GM13977 (cell line): ENCODE measurements around the gene GABRB1.

Source experiments
- DNase-seq: peaks from one replicate; pipeline ENCODE4 v3.0.0; 2012; ENCODE audit warnings: low spot score
- in situ Hi-C: fragments of 300-500 bp; cut with MboI; formaldehyde crosslinking; loops from one replicate; pipeline ENCODE4 v1.12.0; 2022; ENCODE audit warnings: low sequenced_read_pairs, low pct_unique_long_range_greater_than_20kb, mixed read lengths, inconsistent platforms; ENCODE audit not compliant: unreplicated experiment
- TF ChIP-seq, protein P1 (sequence below): IDR thresholded peaks from 2 replicates; pipeline ENCODE4 v1.5.1; 2012; ENCODE audit warnings: mild to moderate bottlenecking, control low read depth; ENCODE audit not compliant: insufficient read depth; ENCODE audit errors: extremely low read depth, missing control alignments

The GABRB1 gene

DNA sequence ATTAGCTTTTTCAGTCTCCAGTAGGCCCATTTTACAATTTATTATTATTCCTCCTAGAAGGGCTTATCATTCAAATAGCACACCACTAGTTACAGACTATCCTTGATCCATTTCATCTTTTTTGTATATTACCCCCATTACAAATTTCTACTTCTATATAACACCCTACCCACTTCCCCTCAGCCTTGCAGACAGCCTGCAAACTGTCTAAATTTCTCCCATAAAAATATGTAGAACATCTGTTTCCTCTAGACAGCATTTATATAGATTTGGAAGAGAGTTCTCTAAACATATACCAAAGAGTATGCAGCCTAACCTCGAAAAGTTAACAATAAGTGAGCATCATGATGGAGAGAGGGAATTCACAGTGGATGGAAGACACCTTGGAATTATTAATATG lies 401.4 kb downstream of the GABRB1 start:
- in situ Hi-C loops, result no loop called here
- DNase-seq, result no peak
- TF ChIP-seq, protein P1, sequence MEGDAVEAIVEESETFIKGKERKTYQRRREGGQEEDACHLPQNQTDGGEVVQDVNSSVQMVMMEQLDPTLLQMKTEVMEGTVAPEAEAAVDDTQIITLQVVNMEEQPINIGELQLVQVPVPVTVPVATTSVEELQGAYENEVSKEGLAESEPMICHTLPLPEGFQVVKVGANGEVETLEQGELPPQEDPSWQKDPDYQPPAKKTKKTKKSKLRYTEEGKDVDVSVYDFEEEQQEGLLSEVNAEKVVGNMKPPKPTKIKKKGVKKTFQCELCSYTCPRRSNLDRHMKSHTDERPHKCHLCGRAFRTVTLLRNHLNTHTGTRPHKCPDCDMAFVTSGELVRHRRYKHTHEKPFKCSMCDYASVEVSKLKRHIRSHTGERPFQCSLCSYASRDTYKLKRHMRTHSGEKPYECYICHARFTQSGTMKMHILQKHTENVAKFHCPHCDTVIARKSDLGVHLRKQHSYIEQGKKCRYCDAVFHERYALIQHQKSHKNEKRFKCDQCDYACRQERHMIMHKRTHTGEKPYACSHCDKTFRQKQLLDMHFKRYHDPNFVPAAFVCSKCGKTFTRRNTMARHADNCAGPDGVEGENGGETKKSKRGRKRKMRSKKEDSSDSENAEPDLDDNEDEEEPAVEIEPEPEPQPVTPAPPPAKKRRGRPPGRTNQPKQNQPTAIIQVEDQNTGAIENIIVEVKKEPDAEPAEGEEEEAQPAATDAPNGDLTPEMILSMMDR, result no peak

DNA sequence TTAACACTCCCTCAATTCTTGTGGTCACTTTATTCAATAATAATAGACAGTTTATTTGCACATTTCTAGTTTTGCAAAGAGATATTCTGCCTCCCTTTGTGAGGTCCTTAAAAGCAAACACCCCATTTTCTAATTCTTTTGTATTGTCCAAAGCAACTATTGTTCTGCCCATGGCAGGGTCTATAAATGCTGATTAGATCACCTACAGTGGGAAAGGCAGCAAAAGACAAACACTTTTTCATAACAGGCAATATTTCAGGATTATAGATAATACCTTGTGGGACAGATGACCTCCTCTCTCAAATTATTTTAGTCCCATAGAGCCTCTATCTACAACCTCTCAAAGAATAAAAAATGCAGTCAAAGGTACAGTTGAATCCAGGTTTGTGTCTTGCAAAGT lies 403.6 kb downstream of the GABRB1 start:
- no peak for DNase-seq
- TF ChIP-seq, protein P1, result no peak
- in situ Hi-C loops, result no loop called here

DNA sequence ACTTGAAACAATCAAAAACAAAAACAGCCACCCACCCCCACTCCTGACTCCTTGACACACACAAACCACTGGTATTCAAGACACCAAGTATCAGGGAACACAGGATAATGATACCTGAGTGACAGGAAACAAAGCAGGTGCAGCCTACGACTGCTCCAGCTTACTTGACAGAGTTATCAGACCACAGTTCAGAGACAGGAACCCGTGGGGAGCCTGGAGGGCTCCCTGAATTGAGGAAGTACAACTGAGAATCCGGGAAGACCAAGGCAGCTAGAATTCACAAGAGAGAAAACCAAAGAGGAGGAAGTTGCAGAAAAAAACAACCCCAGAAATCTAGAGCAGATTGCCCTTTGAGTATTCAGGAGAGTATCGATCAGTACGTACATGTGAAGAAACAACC lies 411.6 kb downstream of the GABRB1 start:
- no peak for DNase-seq
- TF ChIP-seq, protein P1, result no peak
- in situ Hi-C loops, result no loop called here

DNA sequence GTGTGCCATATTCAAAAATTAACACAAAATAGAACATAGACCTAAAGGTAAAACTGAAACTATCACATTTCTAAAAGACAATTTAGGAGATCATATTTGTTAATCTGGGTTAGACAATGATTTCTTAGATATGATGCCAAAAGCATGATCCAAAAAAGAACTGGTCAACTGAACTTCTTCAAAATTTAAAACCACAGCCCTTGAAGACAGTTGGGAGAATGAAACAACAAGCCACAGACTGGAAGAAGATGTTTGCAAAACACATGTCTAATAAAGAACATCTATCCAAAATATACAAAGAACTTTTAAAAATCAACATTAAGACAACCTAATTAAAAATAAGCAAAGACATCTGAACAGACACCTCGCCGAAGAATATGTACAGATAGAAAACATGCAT lies 412.7 kb downstream of the GABRB1 start:
- TF ChIP-seq, protein P1, result no peak
- no peak for DNase-seq
- in situ Hi-C loops, result no loop called here

DNA sequence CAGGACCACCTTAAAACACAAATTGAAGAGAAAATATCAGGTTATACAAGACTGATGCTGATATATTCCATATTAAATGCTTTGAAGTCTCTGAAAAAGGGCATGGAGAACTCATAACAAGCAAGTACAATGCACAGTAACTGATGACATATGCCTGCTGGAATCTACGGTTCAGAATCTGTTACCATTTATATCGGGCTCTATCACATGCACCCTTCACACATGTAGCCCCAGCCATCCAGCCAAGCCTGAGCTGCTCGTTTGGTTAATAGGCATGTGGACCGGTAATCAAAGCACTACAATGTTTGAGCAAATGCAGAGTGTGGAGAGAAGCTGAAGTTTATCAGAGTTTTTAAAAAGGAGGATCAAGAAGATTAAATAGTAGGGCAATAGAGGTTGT lies 420.3 kb downstream of the GABRB1 start:
- DNase-seq, result no peak
- TF ChIP-seq, protein P1, result no peak
- in situ Hi-C loops, result loop anchor here (25.0 kb wide), 1 partner anchor 111 kb away; no protein-coding TSS in a partner anchor

DNA sequence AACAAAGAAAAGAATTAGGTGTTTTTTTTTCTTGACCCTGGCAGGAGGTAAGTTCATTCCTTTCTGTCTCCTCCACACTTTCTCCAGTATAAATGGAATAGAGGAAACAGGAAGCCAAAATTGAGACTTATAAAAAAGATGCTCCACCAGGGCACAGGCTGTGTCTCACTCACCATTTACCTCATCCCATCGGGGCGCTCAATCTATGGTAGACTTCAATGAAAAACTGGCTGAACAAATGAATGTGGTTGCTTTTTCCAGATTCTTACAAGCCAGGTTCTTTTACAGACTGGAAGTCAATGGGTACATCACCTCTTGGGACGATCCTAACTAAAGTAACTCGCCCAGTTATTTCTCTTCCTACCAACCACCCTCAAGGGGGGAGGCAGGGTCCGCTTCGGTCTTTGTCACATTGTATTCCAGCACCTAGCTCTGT lies 431.4 kb downstream of the GABRB1 start:
- DNase-seq, result no peak
- TF ChIP-seq, protein P1, result no peak
- in situ Hi-C loops, result loop anchor here (25.0 kb wide), 1 partner anchor 99 kb away; no protein-coding TSS in a partner anchor
